ENCODE results near the gene C16orf96. TPM values are rescaled to one million over a fixed set of nuclear protein-coding genes. Genes with fewer than 3 reads are reported as not detected.

C16orf96 gene
- polyA plus RNA-seq, 2 of the 4 experiments (the other 2 are of a cell fraction), result 0.01 to 0.03 TPM

DNA sequence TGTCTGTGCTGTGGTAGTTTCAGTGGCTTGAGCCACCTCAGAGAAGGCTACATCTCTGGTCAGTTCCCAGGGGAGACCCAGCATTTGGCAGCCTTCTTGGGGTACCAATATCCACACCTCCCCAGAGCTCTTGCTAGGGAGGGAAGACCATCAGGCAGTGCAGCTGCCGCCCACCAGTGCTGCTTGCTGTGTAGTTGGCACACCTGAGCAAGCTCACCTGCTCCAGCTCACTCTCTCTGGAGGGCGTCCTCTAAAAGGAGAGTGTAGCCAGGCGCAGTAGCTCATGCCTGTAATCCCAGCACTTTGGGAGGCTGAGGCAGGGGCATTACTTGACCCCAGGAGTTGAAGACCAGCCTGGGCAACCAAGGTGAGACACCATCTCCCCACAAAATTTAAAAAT lies 47.3 kb upstream of the C16orf96 start:
- Histone ChIP-seq H3K4me1 (no peaks in the 10 kb centered on the region), H3K4me2 (no peak overlapping the region), H3K27ac (no peak overlapping the region), H3K4me3 (no peak overlapping the region), H3K9me3 (no peaks in the 10 kb centered on the region)
- TF ChIP-seq ZFP36 (IDR thresholded peaks at IDR 0.05; ENCODE audit: borderline replicate concordance, partially characterized antibody) (no peak), ZC3H11A (IDR thresholded peaks at IDR 0.05) (no peak), HOXB5 (CRISPR knock-in tag; IDR thresholded peaks at IDR 0.05) (no peak), POLR2AphosphoS2 (conservative IDR thresholded peaks at IDR 0.05; ENCODE audit: low read length) (no peak), MYC (IDR thresholded peaks at IDR 0.05; ENCODE audit: borderline replicate concordance, low read length) (no peak), BHLHE40 (IDR thresholded peaks at IDR 0.05; ENCODE audit: low read depth, low read length) (no peak), NR3C1 (IDR thresholded peaks at IDR 0.05) (no peak)
- TF ChIP-seq, protein P1, sequence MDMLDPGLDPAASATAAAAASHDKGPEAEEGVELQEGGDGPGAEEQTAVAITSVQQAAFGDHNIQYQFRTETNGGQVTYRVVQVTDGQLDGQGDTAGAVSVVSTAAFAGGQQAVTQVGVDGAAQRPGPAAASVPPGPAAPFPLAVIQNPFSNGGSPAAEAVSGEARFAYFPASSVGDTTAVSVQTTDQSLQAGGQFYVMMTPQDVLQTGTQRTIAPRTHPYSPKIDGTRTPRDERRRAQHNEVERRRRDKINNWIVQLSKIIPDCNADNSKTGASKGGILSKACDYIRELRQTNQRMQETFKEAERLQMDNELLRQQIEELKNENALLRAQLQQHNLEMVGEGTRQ (IDR thresholded peaks at IDR 0.05), result no peak
- TF ChIP-seq, protein P2, sequence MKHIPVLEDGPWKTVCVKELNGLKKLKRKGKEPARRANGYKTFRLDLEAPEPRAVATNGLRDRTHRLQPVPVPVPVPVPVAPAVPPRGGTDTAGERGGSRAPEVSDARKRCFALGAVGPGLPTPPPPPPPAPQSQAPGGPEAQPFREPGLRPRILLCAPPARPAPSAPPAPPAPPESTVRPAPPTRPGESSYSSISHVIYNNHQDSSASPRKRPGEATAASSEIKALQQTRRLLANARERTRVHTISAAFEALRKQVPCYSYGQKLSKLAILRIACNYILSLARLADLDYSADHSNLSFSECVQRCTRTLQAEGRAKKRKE (CRISPR knock-in tag; IDR thresholded peaks at IDR 0.05; ENCODE audit: low read depth), result no peak
- TF ChIP-seq, protein P3, sequence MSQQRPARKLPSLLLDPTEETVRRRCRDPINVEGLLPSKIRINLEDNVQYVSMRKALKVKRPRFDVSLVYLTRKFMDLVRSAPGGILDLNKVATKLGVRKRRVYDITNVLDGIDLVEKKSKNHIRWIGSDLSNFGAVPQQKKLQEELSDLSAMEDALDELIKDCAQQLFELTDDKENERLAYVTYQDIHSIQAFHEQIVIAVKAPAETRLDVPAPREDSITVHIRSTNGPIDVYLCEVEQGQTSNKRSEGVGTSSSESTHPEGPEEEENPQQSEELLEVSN (IDR thresholded peaks at IDR 0.05; ENCODE audit: borderline replicate concordance, low read depth), result no peak
- ChIA-PET CTCF (interaction anchor here (0.8 to 18.0 kb wide), 11 partner anchors 9 to 448 kb away, joined by 3 to 301 read pairs (median 26); partner anchors contain the start of gene CDIP1), POLR2A (interaction anchor here (1.9 kb wide), 1 partner anchor 34 kb away, joined by 5 read pairs; the partner anchor contains the start of gene NMRAL1)
- DNase-seq (ENCODE audit: low read depth in 1 of 2, low spot score in 1 of 2), result no peak
- FAIRE-seq, result no peak
- 100% methylated on average over 1 of the region's 3 CpGs for WGBS (ENCODE audit: missing lambda C conversion rate)
- ATAC-seq, result no peak

DNA sequence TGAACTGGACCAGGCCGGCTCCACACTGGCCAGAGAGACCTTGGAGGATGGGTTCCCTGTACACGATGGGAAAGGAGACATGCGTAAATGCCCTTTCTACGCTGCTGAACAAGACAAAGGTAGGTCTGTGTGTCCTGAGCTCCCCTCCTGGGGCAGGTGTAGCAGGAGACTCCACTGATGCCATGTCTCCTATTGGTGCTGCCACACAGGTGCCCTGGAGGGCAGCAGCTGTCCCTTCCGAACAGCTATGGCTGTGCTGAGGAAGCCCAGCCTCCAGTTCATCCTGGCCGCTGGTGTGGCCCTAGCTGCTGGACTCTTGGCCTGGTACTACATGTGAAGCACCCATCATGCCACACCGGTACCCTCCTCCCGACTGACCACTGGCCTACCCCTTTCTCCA lies 46.7 kb upstream of the C16orf96 start:
- ChIA-PET CTCF (interaction anchor here (0.8 to 18.0 kb wide), 8 partner anchors 10 to 447 kb away, joined by 3 to 301 read pairs (median 18); partner anchors contain the start of genes CDIP1 and MGRN1), POLR2A (no interaction called here)
- no peak for FAIRE-seq
- Histone ChIP-seq H3K27ac (no peak overlapping the region), H3K4me1 (no peaks in the 10 kb centered on the region), H3K4me2 (no peak overlapping the region), H3K9me3 (no peaks in the 10 kb centered on the region), H3K4me3 (no peak overlapping the region)
- ATAC-seq, result no peak
- TF ChIP-seq FOSB (CRISPR knock-in tag; IDR thresholded peaks at IDR 0.05) (no peak), HEYL (CRISPR knock-in tag; IDR thresholded peaks at IDR 0.05) (no peak), ZFP36 (IDR thresholded peaks at IDR 0.05; ENCODE audit: borderline replicate concordance, partially characterized antibody) (no peak), KDM1A (IDR thresholded peaks at IDR 0.05; ENCODE audit: low read depth) (no peak), KDM5A (IDR thresholded peaks at IDR 0.05) (no peak), FOXS1 (CRISPR knock-in tag; IDR thresholded peaks at IDR 0.05) (no peak), NFE2L2 (conservative IDR thresholded peaks at IDR 0.05; ENCODE audit: low read length) (no peak), ZC3H11A (IDR thresholded peaks at IDR 0.05) (no peak), SMC3 (IDR thresholded peaks at IDR 0.05) (no peak), TP53 (CRISPR knock-in tag; IDR thresholded peaks at IDR 0.05) (no peak), CHD2 (IDR thresholded peaks at IDR 0.05; ENCODE audit: low read length, partially characterized antibody) (no peak), EP300 (IDR thresholded peaks at IDR 0.05) (no peak)
- DNase-seq (ENCODE audit: low read depth in 1 of 2, low spot score in 1 of 2), result no peak
- 93% methylated on average over 8 of the region's 8 CpGs for WGBS (ENCODE audit: missing lambda C conversion rate)

DNA sequence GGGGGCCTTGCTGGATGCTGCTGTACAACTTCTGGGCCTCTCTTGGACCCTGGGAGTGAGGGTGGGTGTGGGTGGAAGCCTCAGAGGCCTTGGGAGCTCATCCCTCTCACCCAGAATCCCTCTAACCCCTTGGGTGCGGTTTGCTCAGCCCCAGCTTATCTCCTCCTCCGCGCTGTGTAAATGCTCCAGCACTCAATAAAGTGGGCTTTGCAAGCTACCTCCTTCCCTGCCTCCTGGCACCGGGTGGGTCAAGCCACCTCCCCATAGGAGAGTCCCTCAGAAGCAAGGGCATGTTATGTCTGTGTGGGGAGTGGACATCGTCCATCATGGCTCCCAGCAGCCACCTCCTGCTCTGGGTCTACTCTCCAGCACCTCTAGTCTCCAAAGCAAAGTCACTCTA lies 46.0 kb upstream of the C16orf96 start:
- Histone ChIP-seq H3K4me2 (no peak overlapping the region), H3K27ac (no peak overlapping the region), H3K4me3 (no peak overlapping the region), H3K4me1 (no peaks in the 10 kb centered on the region), H3K9me3 (no peaks in the 10 kb centered on the region)
- no peak for DNase-seq (ENCODE audit: low read depth in 1 of 2, low spot score in 1 of 2)
- TF ChIP-seq HOXB5 (CRISPR knock-in tag; IDR thresholded peaks at IDR 0.05) (no peak), RARB (CRISPR knock-in tag; IDR thresholded peaks at IDR 0.05) (no peak), FOSB (CRISPR knock-in tag; IDR thresholded peaks at IDR 0.05) (no peak)
- TF ChIP-seq, protein P3 (IDR thresholded peaks at IDR 0.05; ENCODE audit: borderline replicate concordance, low read depth), result no peak
- WGBS (ENCODE audit: missing lambda C conversion rate), result 72% methylated on average over 5 of the region's 5 CpGs
- ATAC-seq, result no peak
- ChIA-PET POLR2A (no interaction called here), CTCF (interaction anchor here (0.6 to 18.0 kb wide), 9 partner anchors 10 to 446 kb away, joined by 3 to 301 read pairs (median 4); partner anchors contain the start of genes CDIP1, MGRN1 and NMRAL1)
- FAIRE-seq, result no peak

All from A549 (cell line).